Colonic mucosa (tissue), 4 donors: ENCODE data around the gene VIM. TPM values are rescaled to one million over a fixed set of nuclear protein-coding genes. Genes with fewer than 3 reads are reported as not detected.

Source experiments
- DNase-seq: peaks from one replicate; pipeline ENCODE4 v3.0.0-alpha.2; 2020
- H3K27ac ChIP-seq: fragments of 200-600 bp; one replicate; pipeline ENCODE4 v1.8.0; 2021
- H3K27me3 ChIP-seq: fragments of 200-600 bp; one replicate; pipeline ENCODE4 v1.8.0; 2021
- H3K36me3 ChIP-seq: fragments of 200-600 bp; one replicate; pipeline ENCODE4 v1.8.0; 2021
- H3K4me1 ChIP-seq: fragments of 200-600 bp; one replicate; pipeline ENCODE4 v1.8.0; 2021; ENCODE audit warnings: mild to moderate bottlenecking
- H3K4me3 ChIP-seq: fragments of 200-600 bp; one replicate; pipeline ENCODE4 v1.8.0; 2021
- H3K9ac ChIP-seq, 2 donors: one replicate each; pipeline ENCODE4 v1.7.0; 2013; ENCODE audit warnings: control low read depth in 2 of 2, low read depth in 2 of 2, low read length in 2 of 2
- H3K9me3 ChIP-seq: fragments of 200-600 bp; one replicate; pipeline ENCODE4 v1.8.0; 2021
- CTCF ChIP-seq: fragments of 200-600 bp; IDR thresholded peaks from one replicate; pipeline ENCODE4 v1.8.0; 2022; ENCODE audit warnings: antibody characterized with exemption, mild to moderate bottlenecking
- intact Hi-C: fragments of 100-400 bp; cut with DNase I; formaldehyde crosslinking; loops from one replicate; pipeline ENCODE4 v1.14.1; 2022
- total RNA-seq, 2 donors: library from RNA; stranded (reverse); fragmentation: NEBNext Ultra II Directional in 1 of 2; extraction: Animal tissue kit (Norgen Biotek cat#: 25700) in 1 of 2; gene quantifications; one replicate each; pipeline ENCODE4 v1.2.1, GENCODE V29; 2021
- donor health status: healthy.
- donor health status: DM: no; HTN: no; CAD: no.
- donor health status: DM: no; HTN: no; CAD: no.

Gene VIM
- total RNA-seq, 2 donors from 2014 or later = 121 to 326 TPM

- no peak overlapping the region for H3K4me3 ChIP-seq
- intact Hi-C loops = no loop called here
- H3K27ac ChIP-seq = no peak overlapping the region
- no peak overlapping the region for H3K9ac ChIP-seq
- no peaks in the 10 kb centered on the region for H3K27me3 ChIP-seq
- no peaks in the 10 kb centered on the region for H3K4me1 ChIP-seq
- no peaks in the 10 kb centered on the region for H3K36me3 ChIP-seq
- no peak for DNase-seq
- no peaks in the 10 kb centered on the region for H3K9me3 ChIP-seq
- TF ChIP-seq CTCF = no peak
These were observed 13.7 kb downstream of the VIM start for GRCh38 chr10:17241611-17242333.

DNA sequence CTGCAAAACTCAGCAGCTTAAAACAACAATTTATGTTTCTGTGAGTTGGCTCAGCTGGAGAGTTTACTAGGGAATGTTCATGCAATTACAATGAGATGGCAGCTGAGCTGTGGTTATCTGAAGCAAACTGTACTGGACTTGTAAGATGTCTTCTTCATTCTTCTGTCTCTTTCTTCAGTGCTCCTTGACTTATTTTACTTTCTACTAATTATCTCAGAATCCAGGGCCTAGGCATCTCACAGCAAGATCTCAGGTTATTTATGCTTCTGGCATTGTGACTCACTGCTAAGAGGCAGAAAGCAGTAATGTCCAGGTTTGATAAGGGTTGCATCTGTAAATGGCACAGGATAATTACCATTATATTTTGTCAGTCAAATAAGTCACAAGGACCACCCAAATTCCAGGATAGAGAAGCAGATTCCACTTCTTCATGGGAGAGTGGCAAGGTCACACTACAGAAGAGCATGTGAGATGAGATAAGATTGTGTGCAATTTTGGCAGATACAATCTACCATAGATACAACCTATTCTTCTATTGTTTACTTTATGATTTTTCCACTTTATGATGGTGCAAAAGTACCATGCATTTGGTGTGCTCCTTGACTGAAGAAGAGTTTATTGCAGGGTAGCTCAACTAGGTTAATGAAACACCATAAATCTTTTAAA is 16.8 kb downstream of the VIM start:
- H3K27me3 ChIP-seq = no peaks in the 10 kb centered on the region
- H3K4me3 ChIP-seq = no peak overlapping the region
- H3K9me3 ChIP-seq = no peaks in the 10 kb centered on the region
- no peak for DNase-seq
- TF ChIP-seq CTCF = no peak
- no peak overlapping the region for H3K9ac ChIP-seq
- intact Hi-C loops = no loop called here
- H3K27ac ChIP-seq = no peak overlapping the region
- no peaks in the 10 kb centered on the region for H3K4me1 ChIP-seq
- H3K36me3 ChIP-seq = no peaks in the 10 kb centered on the region

- no peaks in the 10 kb centered on the region for H3K36me3 ChIP-seq
- intact Hi-C loops = no loop called here
- no peaks in the 10 kb centered on the region for H3K9me3 ChIP-seq
- H3K27me3 ChIP-seq = no peaks in the 10 kb centered on the region
- H3K27ac ChIP-seq = no peak overlapping the region
- no peaks in the 10 kb centered on the region for H3K4me1 ChIP-seq
- DNase-seq = no peak
- H3K9ac ChIP-seq = no peak overlapping the region
- no peak overlapping the region for H3K4me3 ChIP-seq
- TF ChIP-seq CTCF = no peak
These were observed 19.2 kb downstream of the VIM start for GRCh38 chr10:17247210-17247609.

DNA sequence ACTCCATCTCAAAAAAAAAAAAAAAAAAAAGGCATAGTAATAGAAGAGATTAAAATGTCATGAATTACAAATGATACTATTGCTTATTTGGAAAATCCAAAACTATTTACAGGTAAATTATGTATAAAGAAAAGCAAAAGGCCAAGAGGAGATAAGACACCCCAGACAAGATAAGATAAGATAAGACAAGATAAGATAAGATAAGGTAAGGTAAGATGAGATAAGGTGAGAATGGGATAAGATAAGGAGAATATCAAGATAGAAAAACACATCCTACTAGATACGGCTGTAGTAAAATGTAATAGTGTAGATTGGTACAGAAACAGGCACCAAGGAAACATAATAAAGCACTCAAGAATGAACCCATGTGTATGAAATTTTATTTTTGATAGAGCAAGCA is 20.9 kb downstream of the VIM start:
- H3K9ac ChIP-seq = no peak overlapping the region
- H3K9me3 ChIP-seq = no peaks in the 10 kb centered on the region
- DNase-seq = no peak
- no peaks in the 10 kb centered on the region for H3K4me1 ChIP-seq
- no peaks in the 10 kb centered on the region for H3K36me3 ChIP-seq
- intact Hi-C loops = no loop called here
- H3K4me3 ChIP-seq = no peak overlapping the region
- TF ChIP-seq CTCF = no peak
- H3K27me3 ChIP-seq = no peaks in the 10 kb centered on the region
- H3K27ac ChIP-seq = no peak overlapping the region

DNA sequence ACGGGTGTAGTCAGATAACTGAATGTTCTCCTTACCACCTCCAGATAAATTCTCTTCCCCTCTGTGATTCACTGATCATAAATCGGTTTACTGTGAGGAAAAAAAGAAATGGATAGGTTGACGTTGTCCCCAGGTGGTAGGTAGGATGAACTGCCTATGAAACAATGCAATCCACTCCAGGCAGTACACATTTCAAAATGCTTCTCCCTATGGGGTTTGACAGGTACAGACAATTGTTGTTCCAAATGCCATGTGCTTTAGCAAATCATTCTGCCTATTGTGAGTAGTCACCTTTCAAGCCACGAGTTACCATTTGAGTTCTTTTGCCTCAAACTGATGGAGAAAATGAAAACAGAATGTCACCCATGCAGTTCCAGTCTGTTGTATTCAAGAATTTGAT is 21.8 kb downstream of the VIM start:
- Histone ChIP-seq H3K9me3 (no peaks in the 10 kb centered on the region), H3K4me3 (no peak overlapping the region), H3K27me3 (no peaks in the 10 kb centered on the region), H3K4me1 (no peaks in the 10 kb centered on the region), H3K36me3 (no peaks in the 10 kb centered on the region), H3K9ac (no peak overlapping the region), H3K27ac (no peak overlapping the region)
- intact Hi-C loops = loop anchor here (5.0 kb wide), 1 partner anchor 423 kb away; no protein-coding TSS in a partner anchor
- no peak for TF ChIP-seq CTCF
- DNase-seq = no peak
